Stimulated activated CD4-positive, alpha-beta T cell treated with anti-CD3 and anti-CD28 coated beads, TNF-alpha, amount 100 ng/mL, for 24 hours (primary cell): ENCODE data around the gene MACROD2.

Experiments
- DNase-seq, 3 experiments: peaks; one replicate each; pipeline ENCODE4 v3.0.0-alpha.2; 2020; ENCODE audit warnings: low read depth in 3 of 3

Gene MACROD2

GRCh38 chr20:15440049-15440820 lies 1444.9 kb downstream of the MACROD2 start:
- DNase-seq = no peak

- no peak for DNase-seq
These were observed 1449.9 kb downstream of the MACROD2 start for GRCh38 chr20:15445056-15445840.

- no peak for DNase-seq
These were observed 1451.1 kb downstream of the MACROD2 start for GRCh38 chr20:15446373-15446772.

GRCh38 chr20:15447549-15447948 lies 1452.2 kb downstream of the MACROD2 start:
- no peak for DNase-seq

- DNase-seq = no peak
These were observed 1453.7 kb downstream of the MACROD2 start for GRCh38 chr20:15449061-15449460.

- no peak for DNase-seq
These were observed 1455.9 kb downstream of the MACROD2 start for GRCh38 chr20:15451241-15451640.

GRCh38 chr20:15455279-15455678 lies 1460.0 kb downstream of the MACROD2 start:
- no peak for DNase-seq

GRCh38 chr20:15461938-15462337 lies 1466.6 kb downstream of the MACROD2 start:
- DNase-seq = no peak

- DNase-seq = no peak
These were observed 1480.2 kb downstream of the MACROD2 start for GRCh38 chr20:15475483-15475882.

- DNase-seq = no peak
These were observed 1480.9 kb downstream of the MACROD2 start for GRCh38 chr20:15476186-15476585.

GRCh38 chr20:15476781-15477180 lies 1481.5 kb downstream of the MACROD2 start:
- DNase-seq = no peak

- no peak for DNase-seq
These were observed 1487.2 kb downstream of the MACROD2 start for GRCh38 chr20:15482525-15482924.

GRCh38 chr20:15485519-15485918 lies 1490.2 kb downstream of the MACROD2 start:
- DNase-seq = no peak

GRCh38 chr20:15487030-15487429 lies 1491.7 kb downstream of the MACROD2 start:
- no peak for DNase-seq

GRCh38 chr20:15487682-15488081 lies 1492.4 kb downstream of the MACROD2 start:
- no peak for DNase-seq

- no peak for DNase-seq
These were observed 1496.3 kb downstream of the MACROD2 start for GRCh38 chr20:15491575-15491974.

- DNase-seq = no peak
These were observed 1499.5 kb downstream of the MACROD2 start for GRCh38 chr20:15494851-15495250.

- no peak for DNase-seq
These were observed 1501.3 kb downstream of the MACROD2 start for GRCh38 chr20:15496501-15497039.

GRCh38 chr20:15498926-15499325 lies 1503.6 kb downstream of the MACROD2 start:
- no peak for DNase-seq

GRCh38 chr20:15506311-15506710 lies 1511.0 kb downstream of the MACROD2 start:
- no peak for DNase-seq

- no peak for DNase-seq
These were observed 1511.8 kb downstream of the MACROD2 start for GRCh38 chr20:15507151-15507550.

GRCh38 chr20:15511551-15511950 lies 1516.2 kb downstream of the MACROD2 start:
- no peak for DNase-seq

GRCh38 chr20:15512916-15513315 lies 1517.6 kb downstream of the MACROD2 start:
- no peak for DNase-seq
